ENCODE measurements around the gene MAP3K19. TPM values are rescaled to one million over a fixed set of nuclear protein-coding genes. Genes with fewer than 3 reads are reported as not detected.
A peak's percentile ranks its signal among the peaks of the same experiment; 100 is the strongest.
"Not testable (repeated sequence)": the region's sequence is repeated elsewhere in the genome, so short reads cannot be mapped to it uniquely, and the experiment has no call there.

The MAP3K19 gene, protein sequence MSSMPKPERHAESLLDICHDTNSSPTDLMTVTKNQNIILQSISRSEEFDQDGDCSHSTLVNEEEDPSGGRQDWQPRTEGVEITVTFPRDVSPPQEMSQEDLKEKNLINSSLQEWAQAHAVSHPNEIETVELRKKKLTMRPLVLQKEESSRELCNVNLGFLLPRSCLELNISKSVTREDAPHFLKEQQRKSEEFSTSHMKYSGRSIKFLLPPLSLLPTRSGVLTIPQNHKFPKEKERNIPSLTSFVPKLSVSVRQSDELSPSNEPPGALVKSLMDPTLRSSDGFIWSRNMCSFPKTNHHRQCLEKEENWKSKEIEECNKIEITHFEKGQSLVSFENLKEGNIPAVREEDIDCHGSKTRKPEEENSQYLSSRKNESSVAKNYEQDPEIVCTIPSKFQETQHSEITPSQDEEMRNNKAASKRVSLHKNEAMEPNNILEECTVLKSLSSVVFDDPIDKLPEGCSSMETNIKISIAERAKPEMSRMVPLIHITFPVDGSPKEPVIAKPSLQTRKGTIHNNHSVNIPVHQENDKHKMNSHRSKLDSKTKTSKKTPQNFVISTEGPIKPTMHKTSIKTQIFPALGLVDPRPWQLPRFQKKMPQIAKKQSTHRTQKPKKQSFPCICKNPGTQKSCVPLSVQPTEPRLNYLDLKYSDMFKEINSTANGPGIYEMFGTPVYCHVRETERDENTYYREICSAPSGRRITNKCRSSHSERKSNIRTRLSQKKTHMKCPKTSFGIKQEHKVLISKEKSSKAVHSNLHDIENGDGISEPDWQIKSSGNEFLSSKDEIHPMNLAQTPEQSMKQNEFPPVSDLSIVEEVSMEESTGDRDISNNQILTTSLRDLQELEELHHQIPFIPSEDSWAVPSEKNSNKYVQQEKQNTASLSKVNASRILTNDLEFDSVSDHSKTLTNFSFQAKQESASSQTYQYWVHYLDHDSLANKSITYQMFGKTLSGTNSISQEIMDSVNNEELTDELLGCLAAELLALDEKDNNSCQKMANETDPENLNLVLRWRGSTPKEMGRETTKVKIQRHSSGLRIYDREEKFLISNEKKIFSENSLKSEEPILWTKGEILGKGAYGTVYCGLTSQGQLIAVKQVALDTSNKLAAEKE (N-terminal part only)
- total RNA-seq = not detected

GRCh38 chr2:135047300-135047699, at the start of gene MAP3K19:
Gene MAP3K19, minus strand, starts transcription at chr2:135047447. Its CDS starts 22,800 bp downstream, at chr2:135024647.
- no peak for ATAC-seq

GRCh38 chr2:135096665-135097446, 49.6 kb upstream of the MAP3K19 start:
- ATAC-seq = no peak

DNA sequence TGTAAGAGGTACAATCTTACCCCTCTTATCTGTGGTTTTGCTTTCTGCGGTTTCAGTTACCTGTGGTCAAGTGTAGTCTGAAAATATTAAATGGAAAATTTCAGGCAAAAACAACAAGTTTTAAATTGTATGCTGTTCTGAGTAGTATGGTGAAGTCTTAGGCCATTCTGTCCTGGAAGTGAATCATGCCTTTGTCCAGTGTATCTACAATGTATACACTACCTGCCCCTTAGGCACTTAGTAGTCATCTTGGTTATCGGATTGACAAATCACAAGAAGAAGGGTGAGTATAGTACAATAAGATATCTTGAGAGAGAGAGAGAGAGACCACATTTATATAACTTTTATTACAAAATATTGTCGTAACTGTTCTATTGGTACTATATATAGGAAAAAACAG, 48.3 kb upstream of the MAP3K19 start:
- ATAC-seq = no peak

GRCh38 chr2:135094508-135094907, 47.3 kb upstream of the MAP3K19 start:
- no peak for ATAC-seq

GRCh38 chr2:135093670-135094330, 46.6 kb upstream of the MAP3K19 start:
- no peak for ATAC-seq

DNA sequence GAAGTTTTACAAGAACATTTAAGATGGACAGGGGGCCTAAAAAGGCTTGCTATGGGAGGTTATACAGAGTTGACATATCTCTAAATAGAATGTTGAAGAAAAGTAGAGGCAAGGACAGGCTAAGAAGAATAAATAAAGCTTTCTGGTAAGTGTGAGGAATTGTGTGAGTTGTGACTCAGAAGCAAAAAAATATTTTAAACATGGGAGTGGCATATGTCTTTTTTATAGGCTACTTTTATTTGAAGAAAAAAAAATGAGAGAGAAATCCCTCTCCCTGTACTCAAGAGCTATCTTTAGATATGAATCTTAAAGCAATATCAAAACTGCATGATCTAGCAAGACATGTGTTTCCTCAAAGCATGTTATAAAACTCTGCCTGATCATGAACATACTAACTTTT, 45.9 kb upstream of the MAP3K19 start:
- no peak for ATAC-seq

DNA sequence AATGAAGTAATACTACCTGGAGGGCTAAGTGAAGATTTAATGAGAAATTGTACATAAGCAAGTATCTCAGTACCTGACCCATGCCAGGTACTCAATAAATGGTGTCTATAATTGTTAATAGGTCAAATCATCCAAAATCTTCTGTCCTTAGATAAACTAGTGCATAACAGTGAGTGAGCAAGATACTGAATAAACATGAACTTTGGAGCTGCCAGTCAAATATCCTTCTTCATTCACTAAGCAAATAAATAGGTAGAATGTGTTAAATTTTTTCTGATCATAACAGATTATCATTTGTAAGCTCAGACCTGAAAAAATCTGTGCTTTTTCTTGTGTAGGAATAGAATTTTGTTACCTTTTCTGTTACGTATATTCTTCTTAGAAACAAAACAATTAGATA, 44.4 kb upstream of the MAP3K19 start:
- no peak for ATAC-seq

DNA sequence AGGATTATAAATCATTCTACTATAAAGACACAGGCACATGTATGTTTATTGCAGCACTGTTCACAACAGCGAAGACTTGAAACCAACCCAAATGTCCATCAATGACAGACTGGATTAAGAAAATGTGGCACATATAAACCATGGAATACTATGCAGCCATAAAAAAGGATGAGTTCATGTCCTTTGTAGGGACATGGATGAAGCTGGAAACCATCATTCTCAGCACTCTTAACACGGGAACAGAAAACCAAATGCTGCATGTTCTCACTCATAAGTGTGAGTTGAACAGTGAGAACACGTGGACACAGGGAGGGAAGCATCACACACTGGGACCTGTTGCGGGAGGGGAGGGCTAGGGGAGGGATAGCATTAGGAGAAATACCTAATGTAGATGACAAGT, 42.4 kb upstream of the MAP3K19 start:
- not testable (repeated sequence) for ATAC-seq

- no peak for ATAC-seq
These were observed 39.0 kb upstream of the MAP3K19 start for GRCh38 chr2:135086222-135086621.

- ATAC-seq = no peak
These were observed 31.2 kb upstream of the MAP3K19 start for GRCh38 chr2:135078417-135078816.

GRCh38 chr2:135076556-135076955, 29.3 kb upstream of the MAP3K19 start:
- ATAC-seq = no peak

DNA sequence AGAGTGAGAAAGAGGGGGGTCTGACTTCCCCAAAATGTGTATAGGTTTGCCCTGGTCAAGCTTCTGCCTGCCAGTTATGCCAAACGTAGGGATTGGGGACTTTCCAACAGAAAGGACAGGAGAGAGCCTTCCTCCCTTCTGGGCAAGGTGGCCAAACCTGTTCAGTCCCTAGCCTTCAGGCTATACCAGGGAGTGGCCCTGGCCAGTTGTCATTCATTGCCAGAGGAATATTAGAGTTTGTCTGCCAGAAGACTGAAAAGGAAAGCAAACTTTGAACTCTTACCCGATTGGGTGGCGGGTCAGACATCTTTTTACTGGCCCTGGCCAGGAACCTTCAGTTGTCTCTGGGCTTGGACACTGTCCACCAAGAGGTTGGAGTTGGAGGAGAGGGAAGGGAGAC, 27.0 kb upstream of the MAP3K19 start:
- peak; percentile 87 for ATAC-seq

DNA sequence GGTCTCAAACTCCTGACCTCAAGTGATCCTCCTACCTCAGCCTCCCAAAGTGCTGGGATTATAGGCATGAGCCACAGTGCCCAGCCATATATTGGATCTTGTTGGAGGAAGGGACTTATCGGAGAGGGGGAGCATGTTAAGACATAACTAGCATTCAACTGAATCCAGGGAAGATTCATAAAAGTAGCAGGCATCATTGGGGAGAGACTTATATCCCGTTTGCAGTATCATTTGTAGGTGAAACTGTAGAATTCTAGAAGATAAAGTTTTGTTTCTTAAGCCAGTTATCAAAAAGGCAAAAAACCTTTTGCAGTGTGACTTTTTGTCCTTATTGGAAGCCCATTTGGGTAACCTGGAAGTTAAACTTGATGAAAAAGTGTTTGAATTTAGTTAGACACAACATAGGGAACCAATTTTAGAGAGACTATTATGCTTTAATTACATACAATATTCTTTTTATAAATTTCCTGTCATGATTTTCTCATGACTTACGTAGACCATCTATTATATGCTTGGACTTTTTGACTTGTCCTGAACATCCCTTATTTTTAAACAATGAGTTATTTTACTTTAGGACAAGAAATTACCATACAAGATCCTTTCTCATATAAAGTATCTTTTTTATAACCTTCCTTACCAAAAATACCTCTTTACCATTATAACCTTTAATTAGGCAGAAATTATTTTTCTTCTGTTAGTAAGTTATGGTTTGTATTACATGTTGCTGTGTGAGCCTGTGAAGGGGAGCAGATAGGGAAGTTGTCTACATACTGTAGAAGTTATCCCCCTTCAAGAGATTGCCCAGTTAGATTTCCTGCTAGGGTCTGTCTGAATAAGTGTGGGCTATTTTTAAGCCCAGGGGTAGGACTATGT, 25.1 kb upstream of the MAP3K19 start:
- ATAC-seq = no peak

- no peak for ATAC-seq
These were observed 19.5 kb upstream of the MAP3K19 start for GRCh38 chr2:135066710-135067109.

DNA sequence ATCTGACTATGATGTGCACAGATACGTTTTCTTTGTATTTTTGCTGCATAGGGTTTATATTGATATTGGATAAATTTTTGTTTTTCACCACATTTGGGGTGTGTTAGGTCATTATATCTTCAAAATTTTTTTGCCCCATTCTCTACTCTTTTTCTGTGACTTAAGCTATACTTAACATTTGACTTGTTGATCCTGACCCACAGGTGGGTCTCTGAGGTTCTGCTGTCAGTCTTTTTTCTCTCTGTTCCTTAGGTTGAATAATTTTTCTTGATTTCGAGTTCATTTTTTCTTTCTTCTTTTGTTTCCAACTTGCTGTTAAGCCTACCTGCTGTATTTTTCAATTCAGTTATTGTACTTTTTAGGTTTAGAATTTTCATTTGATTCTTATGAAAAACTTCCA, 16.9 kb upstream of the MAP3K19 start:
- ATAC-seq = no peak

DNA sequence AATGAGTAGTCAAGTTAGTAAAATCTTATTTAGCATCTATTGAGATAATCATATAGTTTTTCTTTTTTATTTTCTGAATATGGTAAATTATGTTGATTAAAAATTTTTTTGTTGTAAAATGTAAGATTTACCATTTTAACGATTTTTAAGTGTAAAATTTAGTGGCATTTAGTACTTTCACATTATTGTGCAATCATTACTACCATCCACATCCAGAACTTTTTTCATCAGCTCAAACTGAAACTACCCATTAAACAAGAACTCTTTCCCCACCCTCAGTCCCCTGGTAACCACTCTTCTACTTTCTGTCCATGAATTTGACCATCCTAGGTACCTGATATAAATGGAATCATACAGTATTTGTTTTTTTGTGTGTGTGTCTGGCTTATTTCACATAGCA, 16.0 kb upstream of the MAP3K19 start:
- ATAC-seq = no peak

DNA sequence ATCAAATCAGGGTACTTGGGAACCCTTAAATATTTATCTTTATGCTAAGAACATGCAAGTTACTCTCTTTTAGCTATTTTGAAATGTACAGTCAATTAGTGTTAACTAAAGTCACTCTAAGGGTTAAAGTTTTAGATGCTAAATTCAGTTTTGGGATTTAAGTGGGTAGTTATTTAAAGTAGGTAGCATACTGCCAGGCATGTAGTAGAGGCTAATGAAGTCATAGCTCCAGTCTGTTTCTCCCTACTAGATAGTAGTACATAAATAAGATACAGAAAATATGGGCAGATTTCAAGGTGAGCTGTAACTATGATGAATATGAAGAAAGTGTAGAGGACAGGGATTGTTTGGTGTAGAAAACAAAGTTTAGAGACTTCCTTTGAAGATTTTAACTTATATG, 12.3 kb upstream of the MAP3K19 start:
- no peak for ATAC-seq

- ATAC-seq = no peak
These were observed 9.5 kb upstream of the MAP3K19 start for GRCh38 chr2:135056790-135057189.

DNA sequence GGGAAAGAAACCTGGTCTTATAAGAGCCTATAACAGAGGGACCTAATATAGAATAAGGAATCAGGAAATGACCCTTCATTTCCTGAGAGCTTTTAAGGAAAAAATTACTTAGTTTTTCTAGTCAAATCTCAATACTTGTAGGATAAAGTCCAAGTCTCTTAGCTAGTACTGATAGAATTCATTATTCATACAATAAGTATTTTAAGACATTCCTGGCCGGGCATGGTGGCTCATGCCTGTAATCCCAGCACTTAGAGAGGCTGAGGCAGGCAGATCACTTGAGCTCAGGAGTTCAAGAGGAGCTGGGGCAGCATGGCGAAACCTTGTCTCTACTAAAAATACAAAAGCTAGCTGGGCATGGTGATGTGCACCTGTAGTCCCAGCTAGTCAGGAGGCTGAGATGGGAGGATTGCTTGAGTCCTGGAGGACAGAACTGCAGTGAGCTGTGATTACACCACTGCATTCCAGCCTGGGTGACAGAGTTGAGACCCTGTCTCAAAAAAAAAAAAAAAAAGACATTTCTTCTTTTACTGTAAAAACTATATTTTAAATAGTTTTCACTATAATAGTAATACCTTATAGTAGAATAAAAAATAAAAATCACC, 8.0 kb upstream of the MAP3K19 start:
- peak; percentile 47 for ATAC-seq

DNA sequence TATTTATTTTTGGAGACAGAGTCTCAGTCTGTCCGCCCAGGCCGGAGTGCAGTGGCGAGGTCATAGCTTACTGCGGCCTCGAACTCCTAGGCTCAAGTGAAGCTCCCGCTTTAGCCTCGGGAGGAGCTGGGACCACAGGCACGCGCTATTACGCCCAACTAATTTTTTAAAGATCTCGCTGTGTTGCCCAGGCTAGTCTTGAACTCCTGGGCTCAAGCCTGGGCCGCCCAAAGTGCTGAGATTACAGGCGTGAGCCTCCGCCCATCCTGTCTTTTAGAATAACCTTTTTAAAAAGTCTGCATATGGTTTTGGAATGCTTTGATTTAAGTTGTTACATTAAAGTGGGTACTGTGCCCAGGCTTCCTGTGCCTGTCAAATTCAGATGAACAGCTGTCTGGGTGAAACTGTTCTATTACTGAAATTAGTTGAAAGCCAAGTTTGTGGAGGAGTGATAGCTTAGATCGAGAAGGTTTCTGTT, 5.8 kb upstream of the MAP3K19 start:
- peak; percentile 13 for ATAC-seq

Data from esophagus mucosa (tissue), 1 donor.